ENCODE results near the gene IL16. TPM values are rescaled to one million over a fixed set of nuclear protein-coding genes. Genes with fewer than 3 reads are reported as not detected.

Gene IL16
- total RNA-seq, 1 experiment from 2014 or later, result not detected

- Mint-ChIP-seq H3K27me3 (ENCODE audit: unreplicated experiment) (peaks cover 96% of the 10 kb centered on the region), H3K4me3 (ENCODE audit: low read depth, unreplicated experiment) (no peak overlapping the region), H3K4me1 (ENCODE audit: low read depth, unreplicated experiment) (no peaks in the 10 kb centered on the region), H3K27ac (ENCODE audit: unreplicated experiment) (no peak overlapping the region), H3K9me3 (ENCODE audit: low read depth, unreplicated experiment) (no peaks in the 10 kb centered on the region), H3K36me3 (ENCODE audit: insufficient read depth, unreplicated experiment) (no peaks in the 10 kb centered on the region)
- no peak for TF ChIP-seq CTCF (IDR thresholded peaks at IDR 0.05; ENCODE audit: unreplicated experiment)
- no peak for DNase-seq
- CTCF ChIA-PET, result interaction anchor here (0.6 to 2.8 kb wide), 3 partner anchors 8 to 390 kb away, joined by 3 to 17 read pairs (median 3); no protein-coding TSS in a partner anchor
- BruUV-seq (replicated peaks), result no TSS peak
- intact Hi-C loops (cut with micrococcal nuclease; ENCODE audit: unreplicated experiment), result no loop called here
Observed at GRCh38 chr15:81273855-81274254, 77.2 kb downstream of the IL16 start.

GRCh38 chr15:81274255-81274654 lies 77.6 kb downstream of the IL16 start:
- H3K36me3 Mint-ChIP-seq (ENCODE audit: insufficient read depth, unreplicated experiment), result no peaks in the 10 kb centered on the region
- no TSS peak for BruUV-seq (replicated peaks)
- intact Hi-C loops (cut with micrococcal nuclease; ENCODE audit: unreplicated experiment), result no loop called here
- CTCF ChIA-PET, result interaction anchor here (0.6 to 2.8 kb wide), 6 partner anchors 8 to 389 kb away, joined by 3 to 17 read pairs (median 3); no protein-coding TSS in a partner anchor
- H3K4me3 Mint-ChIP-seq (ENCODE audit: low read depth, unreplicated experiment), result no peak overlapping the region
- no peaks in the 10 kb centered on the region for H3K4me1 Mint-ChIP-seq (ENCODE audit: low read depth, unreplicated experiment)
- no peaks in the 10 kb centered on the region for H3K9me3 Mint-ChIP-seq (ENCODE audit: low read depth, unreplicated experiment)
- no peak for DNase-seq
- no peak for TF ChIP-seq CTCF (IDR thresholded peaks at IDR 0.05; ENCODE audit: unreplicated experiment)
- peaks cover 96% of the 10 kb centered on the region for H3K27me3 Mint-ChIP-seq (ENCODE audit: unreplicated experiment)
- H3K27ac Mint-ChIP-seq (ENCODE audit: unreplicated experiment), result no peak overlapping the region

- Mint-ChIP-seq H3K27me3 (ENCODE audit: unreplicated experiment) (peaks cover 96% of the 10 kb centered on the region), H3K4me3 (ENCODE audit: low read depth, unreplicated experiment) (no peak overlapping the region), H3K4me1 (ENCODE audit: low read depth, unreplicated experiment) (no peaks in the 10 kb centered on the region), H3K27ac (ENCODE audit: unreplicated experiment) (no peak overlapping the region), H3K36me3 (ENCODE audit: insufficient read depth, unreplicated experiment) (no peaks in the 10 kb centered on the region), H3K9me3 (ENCODE audit: low read depth, unreplicated experiment) (no peaks in the 10 kb centered on the region)
- intact Hi-C loops (cut with micrococcal nuclease; ENCODE audit: unreplicated experiment), result loop anchor here (1.0 kb wide), 2 partner anchors 61 to 125 kb away; no protein-coding TSS in a partner anchor
- CTCF ChIA-PET, result interaction anchor here (1.0 to 2.8 kb wide), 6 partner anchors 9 to 169 kb away, joined by 3 to 17 read pairs (median 3); no protein-coding TSS in a partner anchor
- DNase-seq, result peak; percentile 81
- BruUV-seq (replicated peaks), result no TSS peak
- peak; percentile 70 for TF ChIP-seq CTCF (IDR thresholded peaks at IDR 0.05; ENCODE audit: unreplicated experiment)
Observed at GRCh38 chr15:81274931-81275707, 78.4 kb downstream of the IL16 start.

GRCh38 chr15:81275711-81276392 lies 79.2 kb downstream of the IL16 start:
- Mint-ChIP-seq H3K4me1 (ENCODE audit: low read depth, unreplicated experiment) (no peaks in the 10 kb centered on the region), H3K4me3 (ENCODE audit: low read depth, unreplicated experiment) (no peak overlapping the region), H3K36me3 (ENCODE audit: insufficient read depth, unreplicated experiment) (no peaks in the 10 kb centered on the region), H3K27me3 (ENCODE audit: unreplicated experiment) (peaks cover 96% of the 10 kb centered on the region), H3K27ac (ENCODE audit: unreplicated experiment) (no peak overlapping the region), H3K9me3 (ENCODE audit: low read depth, unreplicated experiment) (no peaks in the 10 kb centered on the region)
- CTCF ChIA-PET, result interaction anchor here (1.3 to 2.8 kb wide), 3 partner anchors 17 to 169 kb away, joined by 3 to 17 read pairs (median 5); no protein-coding TSS in a partner anchor
- TF ChIP-seq CTCF (IDR thresholded peaks at IDR 0.05; ENCODE audit: unreplicated experiment), result no peak
- DNase-seq, result no peak
- intact Hi-C loops (cut with micrococcal nuclease; ENCODE audit: unreplicated experiment), result loop anchor here (1.0 kb wide), 2 partner anchors 60 to 124 kb away; no protein-coding TSS in a partner anchor
- no TSS peak for BruUV-seq (replicated peaks)
